RPMI7951 (cell line): ENCODE measurements around the gene SNX11. TPM values are rescaled to one million over a fixed set of nuclear protein-coding genes. Genes with fewer than 3 reads are reported as not detected.

Source experiments
- DNase-seq: peaks from one replicate; pipeline ENCODE4 v3.0.0-alpha.2; 2012; ENCODE audit warnings: low read depth
- total RNA-seq: library from RNA; depleted of rRNA; stranded (reverse); fragments of >200 nt; shearing (Covaris generic); gene quantifications from 2 replicates; pipeline ENCODE4 v1.2.3, GENCODE V29; 2014

The SNX11 gene
- total RNA-seq, 1 experiment from 2014 or later: 6.4 TPM

- DNase-seq: no peak
Observed at GRCh38 chr17:48100160-48100559, 7.4 kb upstream of the SNX11 start.

GRCh38 chr17:48100591-48101011 is 7.0 kb upstream of the SNX11 start:
- DNase-seq: no peak

- peak; percentile 91 for DNase-seq
Observed at GRCh38 chr17:48101012-48101720, 6.4 kb upstream of the SNX11 start, which contains the start of gene CBX1. Gene CBX1 (minus strand): TSS chr17:48101478. CDS start chr17:48077004, 24,474 bp downstream.

GRCh38 chr17:48102043-48102750 is 5.4 kb upstream of the SNX11 start:
- no peak for DNase-seq

GRCh38 chr17:48102798-48103715 is 4.5 kb upstream of the SNX11 start:
- no peak for DNase-seq

- DNase-seq: no peak
Observed at GRCh38 chr17:48104440-48104839, 3.1 kb upstream of the SNX11 start.

GRCh38 chr17:48106802-48107136 is 797 bp upstream of the SNX11 start:
- DNase-seq: no peak

- DNase-seq: no peak
Observed at GRCh38 chr17:48110761-48111160, 3.2 kb downstream of the SNX11 start.

GRCh38 chr17:48111937-48112241 is 4.3 kb downstream of the SNX11 start:
- no peak for DNase-seq

GRCh38 chr17:48113201-48113676 is 5.7 kb downstream of the SNX11 start:
- no peak for DNase-seq

- DNase-seq: no peak
Observed at GRCh38 chr17:48121923-48122664, 14.5 kb downstream of the SNX11 start.

GRCh38 chr17:48122665-48123045 is 15.1 kb downstream of the SNX11 start:
- no peak for DNase-seq

GRCh38 chr17:48123111-48123510 is 15.5 kb downstream of the SNX11 start:
- no peak for DNase-seq

- DNase-seq: no peak
Observed at GRCh38 chr17:48123776-48124388, 16.3 kb downstream of the SNX11 start.

- no peak for DNase-seq
Observed at GRCh38 chr17:48125829-48126531, 18.4 kb downstream of the SNX11 start.

GRCh38 chr17:48126532-48126850 is 18.9 kb downstream of the SNX11 start:
- DNase-seq: no peak

- DNase-seq: peak; percentile 68
Observed at GRCh38 chr17:48127371-48128051, 19.9 kb downstream of the SNX11 start.

- no peak for DNase-seq
Observed at GRCh38 chr17:48128400-48128799, 20.8 kb downstream of the SNX11 start.

GRCh38 chr17:48129981-48130380 is 22.4 kb downstream of the SNX11 start:
- no peak for DNase-seq

GRCh38 chr17:48131216-48131824 is 23.8 kb downstream of the SNX11 start:
- peak; percentile 64 for DNase-seq
